ENCODE results near the gene PEX19.

- TF ChIP-seq, protein P1, sequence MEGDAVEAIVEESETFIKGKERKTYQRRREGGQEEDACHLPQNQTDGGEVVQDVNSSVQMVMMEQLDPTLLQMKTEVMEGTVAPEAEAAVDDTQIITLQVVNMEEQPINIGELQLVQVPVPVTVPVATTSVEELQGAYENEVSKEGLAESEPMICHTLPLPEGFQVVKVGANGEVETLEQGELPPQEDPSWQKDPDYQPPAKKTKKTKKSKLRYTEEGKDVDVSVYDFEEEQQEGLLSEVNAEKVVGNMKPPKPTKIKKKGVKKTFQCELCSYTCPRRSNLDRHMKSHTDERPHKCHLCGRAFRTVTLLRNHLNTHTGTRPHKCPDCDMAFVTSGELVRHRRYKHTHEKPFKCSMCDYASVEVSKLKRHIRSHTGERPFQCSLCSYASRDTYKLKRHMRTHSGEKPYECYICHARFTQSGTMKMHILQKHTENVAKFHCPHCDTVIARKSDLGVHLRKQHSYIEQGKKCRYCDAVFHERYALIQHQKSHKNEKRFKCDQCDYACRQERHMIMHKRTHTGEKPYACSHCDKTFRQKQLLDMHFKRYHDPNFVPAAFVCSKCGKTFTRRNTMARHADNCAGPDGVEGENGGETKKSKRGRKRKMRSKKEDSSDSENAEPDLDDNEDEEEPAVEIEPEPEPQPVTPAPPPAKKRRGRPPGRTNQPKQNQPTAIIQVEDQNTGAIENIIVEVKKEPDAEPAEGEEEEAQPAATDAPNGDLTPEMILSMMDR (IDR thresholded peaks at IDR 0.05): no peak
- no peak for TF ChIP-seq POLR2A (IDR thresholded peaks at IDR 0.05)
These were observed 29.1 kb downstream of the PEX19 start for GRCh38 chr1:160255781-160256300.

Data from vagina (tissue), 2 donors.